Hypothalamus (tissue), 51 donors: ENCODE results near the gene INHBA.
A peak's percentile ranks its signal among the peaks of the same experiment; 100 is the strongest.

Experiments
- DNase-seq, 51 donors: peaks; one replicate each; lab custom pipeline; 2025; lab: John Stamatoyannopoulos, UW

Gene INHBA

DNA sequence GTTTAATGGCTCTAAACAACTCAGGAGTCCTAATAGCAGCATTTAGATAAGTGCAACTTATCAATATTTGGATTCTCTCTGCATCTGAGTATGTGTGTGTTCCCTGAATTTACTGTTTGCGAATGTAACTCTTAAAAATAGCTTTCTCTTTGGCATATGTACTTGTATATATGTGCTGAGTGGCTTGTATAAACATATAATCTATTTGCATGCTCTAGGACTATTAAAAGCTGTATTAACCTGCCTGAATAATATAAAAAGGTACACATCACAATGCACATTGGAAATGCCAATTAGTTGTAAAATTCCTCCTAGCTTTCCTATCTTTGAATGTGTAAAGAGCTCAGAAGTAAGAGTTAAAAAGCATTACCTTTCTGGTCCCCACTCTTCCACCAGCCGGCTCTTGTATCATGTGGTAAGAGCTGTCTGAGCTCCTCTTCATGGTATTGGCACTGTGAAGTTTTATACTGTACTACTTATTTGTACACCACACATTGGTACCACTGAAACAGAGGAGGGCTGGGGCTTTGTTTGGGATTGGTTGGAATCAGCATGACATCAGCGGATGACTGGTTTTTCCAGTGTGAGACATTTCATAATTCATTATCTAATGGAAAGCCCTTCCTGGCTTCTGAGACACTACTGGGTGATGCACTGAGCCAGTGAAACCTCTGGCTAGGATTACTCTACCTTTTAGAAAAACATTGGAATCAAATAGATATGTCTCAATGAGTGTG is at the start of gene INHBA:
Gene INHBA (minus strand): TSS at position 456 of the 737 bp plus-strand sequence. CDS start 2,716 bp downstream, outside the sequence.
- DNase-seq: peak in 1 of 51 donors; percentile 15

DNA sequence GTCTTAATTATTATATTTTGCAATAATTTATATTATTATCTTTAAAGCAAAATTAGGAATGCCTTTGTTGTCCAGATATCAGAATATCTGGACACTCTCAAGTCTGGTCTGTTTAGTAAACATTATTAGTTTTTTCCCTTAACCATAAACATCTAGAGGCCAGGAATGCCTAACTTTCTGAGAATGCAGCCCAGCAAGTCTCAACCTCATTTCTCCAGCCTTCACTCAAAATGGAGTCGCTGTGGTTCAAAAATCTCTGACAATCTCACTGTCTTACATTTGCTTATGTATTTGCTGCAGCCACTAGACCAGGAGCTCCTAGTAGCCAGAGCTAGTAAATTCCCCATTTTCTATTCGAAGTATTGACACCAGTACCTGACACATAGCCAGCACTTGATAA is 49.7 kb upstream of the INHBA start:
- no peak for DNase-seq

DNA sequence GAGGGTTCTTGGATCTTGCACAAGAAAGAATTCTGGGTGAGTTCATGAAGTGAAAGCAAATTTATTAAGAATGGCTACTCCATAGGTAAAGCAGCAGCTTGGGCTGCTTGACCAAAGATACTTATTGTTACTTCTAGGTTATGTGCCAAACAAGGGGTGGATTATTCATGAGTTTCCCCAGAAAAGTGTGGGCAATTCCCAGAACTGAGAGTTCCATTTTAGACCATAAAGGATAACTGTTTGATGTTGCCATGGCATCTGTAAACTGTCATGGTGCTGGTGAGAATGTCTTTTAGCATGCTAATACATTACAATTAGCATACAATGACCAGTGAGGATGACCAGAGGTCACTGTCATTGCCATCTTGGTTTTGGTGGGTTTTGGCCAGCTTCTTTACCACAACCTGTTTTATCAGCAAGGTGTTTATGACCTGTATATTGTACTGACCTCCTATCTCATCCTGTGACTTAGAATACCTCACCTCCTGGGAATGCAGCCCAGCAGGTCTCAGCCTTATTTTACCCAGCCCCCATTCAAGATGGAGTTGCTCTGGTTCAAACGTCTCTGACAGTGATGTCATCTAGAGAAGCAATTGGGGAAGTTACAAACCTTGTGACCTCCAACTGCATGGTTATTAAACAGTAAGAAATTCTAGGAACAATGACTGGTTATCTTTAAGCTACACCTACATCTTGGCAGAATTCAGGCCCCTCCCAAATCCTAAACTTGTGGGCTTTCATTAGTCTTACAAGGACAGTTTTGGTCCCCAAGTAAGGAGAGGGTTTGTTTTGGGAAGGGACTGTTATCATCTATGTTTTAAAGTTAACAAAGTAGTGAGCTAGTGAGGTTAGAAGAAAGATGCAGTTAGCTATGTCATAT is 48.0 kb upstream of the INHBA start:
- no peak for DNase-seq

DNA sequence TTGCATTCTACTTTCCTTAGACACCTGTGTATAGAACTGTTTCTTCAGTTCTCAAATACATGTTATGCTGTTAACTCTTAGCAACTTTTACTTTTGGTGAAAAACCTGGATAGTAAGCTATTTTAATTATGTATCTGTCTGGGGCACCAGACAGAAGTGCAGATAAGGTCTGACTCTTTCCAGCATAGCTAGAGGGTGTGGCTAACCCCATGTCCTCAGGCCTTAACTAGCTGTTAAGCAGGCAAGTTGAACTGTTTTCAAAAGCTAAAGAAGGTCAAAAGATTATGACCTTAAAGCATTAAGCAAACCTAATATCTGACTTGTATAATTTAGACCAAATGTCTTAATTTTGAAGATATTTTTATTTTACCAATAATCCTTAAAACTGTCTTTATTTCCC is 45.1 kb upstream of the INHBA start:
- no peak for DNase-seq

DNA sequence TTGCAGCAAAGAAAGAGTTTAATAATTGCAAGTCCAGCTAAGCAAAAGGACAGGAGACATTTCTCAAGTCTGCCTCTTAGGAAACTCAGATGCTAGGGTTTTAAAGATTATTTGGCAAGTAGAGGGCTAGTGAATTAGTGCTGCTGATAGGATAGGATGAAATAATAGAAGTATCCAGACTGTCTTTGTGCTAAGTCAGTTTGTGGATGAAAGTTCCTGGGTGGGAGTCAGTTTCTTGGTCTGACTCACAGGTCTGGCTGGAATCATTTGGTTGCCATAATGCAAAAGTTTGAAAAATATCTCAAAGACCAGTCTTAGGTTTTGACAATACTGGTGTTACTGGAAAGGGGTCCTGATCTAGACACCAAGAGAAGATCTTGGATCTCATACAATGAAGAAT is 42.6 kb upstream of the INHBA start:
- DNase-seq: no peak

DNA sequence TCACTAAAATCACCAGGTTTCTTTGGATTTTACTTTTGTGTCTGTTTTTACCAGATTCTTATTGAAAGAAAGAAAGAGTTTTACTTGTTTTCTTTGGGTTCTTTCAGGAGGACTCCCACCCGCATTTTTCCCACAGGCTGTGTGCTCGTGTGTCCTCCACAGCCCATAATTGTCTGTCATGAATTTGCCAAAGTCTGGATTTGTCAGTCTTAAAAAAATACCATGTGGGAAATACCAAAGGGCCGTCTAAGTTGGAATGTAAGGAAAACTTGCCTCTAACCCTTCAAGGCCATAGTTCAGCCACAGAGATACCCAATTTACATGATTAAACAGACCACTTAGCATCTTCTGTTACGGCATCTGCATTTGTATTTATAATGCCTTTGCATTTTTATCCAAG is 41.3 kb upstream of the INHBA start:
- no peak for DNase-seq

DNA sequence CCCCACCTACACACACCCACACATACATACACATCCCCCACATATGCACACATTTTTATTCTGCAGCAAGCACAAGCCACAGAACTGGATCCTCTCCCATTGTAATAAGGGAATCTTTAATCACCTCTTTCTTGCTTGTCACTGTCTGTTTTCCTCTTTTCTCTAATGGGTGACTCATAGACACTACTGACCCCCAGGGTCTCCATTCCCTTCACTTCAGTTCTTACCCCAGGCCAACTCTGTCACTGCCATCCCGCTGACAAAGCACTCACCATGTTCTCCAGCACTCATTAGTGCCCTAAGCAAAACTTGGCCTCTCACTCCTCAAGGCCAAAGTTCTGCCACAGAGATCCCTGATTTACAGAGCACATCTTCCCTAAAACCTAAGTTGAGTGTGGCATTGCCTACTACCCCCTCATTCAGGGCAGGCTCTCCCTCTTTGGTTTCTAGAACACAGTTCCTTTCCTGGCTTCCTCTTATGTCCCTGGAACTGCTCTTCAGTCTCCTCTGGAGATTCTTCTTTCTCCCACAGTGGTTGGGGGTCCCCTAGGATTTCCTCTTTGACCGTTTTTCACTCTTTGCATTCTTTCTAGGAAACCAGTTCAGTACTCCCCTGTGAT is 39.6 kb upstream of the INHBA start:
- DNase-seq: no peak

DNA sequence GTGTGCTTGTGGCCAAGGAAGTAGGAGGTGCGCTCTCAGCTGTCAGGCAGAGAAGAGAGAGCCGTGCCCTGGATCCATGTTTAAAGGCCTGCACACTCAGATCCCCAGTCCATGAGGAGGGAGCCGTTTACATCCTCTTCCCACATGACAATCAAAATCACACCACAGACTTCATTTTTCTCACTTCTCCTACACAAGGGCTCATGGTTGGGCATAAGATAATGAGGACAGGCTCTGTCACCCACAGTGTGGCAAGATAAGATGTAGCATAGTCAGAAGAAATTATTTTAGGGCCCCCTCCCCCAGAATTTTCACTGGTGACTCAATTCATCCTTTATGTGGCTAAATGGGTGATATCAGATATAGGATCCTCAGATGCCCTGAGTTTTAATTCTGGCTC is 35.9 kb upstream of the INHBA start:
- DNase-seq: no peak

DNA sequence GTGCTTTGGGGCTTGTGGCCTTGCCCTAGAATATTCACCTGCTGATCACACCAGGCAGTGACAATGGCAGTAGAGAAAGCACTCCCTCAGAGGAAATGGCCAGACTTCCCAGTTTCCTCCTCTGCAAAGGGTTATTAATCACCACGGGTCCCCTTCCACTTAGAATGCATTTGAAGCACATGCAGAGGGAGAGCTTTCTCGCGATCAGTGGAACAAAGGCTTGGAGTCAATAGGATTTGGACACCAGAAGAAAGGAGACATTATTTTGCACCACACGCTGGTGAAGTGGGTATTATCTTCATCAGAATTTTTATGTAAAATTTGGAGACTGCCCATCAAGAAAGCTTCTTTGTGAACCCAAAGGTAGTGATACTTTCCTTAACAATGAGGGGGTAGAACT is 35.4 kb upstream of the INHBA start:
- no peak for DNase-seq

DNA sequence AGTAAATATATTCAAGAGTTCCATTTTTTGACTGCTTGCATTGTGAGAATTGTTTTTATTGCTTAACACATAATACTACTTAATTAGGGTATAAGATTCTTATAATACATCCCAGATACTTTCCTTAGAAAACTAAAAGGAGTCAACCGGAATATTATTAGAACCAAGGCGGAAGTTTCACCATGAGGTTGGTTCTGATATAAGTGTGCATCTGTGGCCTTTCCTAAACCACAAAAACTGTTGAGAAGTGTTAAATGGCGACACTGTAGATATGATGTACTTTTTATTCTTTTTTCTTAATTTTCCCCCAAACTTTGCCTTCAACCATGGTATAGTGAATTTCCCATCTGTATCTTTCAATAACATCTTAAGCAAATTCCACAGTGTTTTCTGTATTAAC is 32.3 kb upstream of the INHBA start:
- DNase-seq: no peak

DNA sequence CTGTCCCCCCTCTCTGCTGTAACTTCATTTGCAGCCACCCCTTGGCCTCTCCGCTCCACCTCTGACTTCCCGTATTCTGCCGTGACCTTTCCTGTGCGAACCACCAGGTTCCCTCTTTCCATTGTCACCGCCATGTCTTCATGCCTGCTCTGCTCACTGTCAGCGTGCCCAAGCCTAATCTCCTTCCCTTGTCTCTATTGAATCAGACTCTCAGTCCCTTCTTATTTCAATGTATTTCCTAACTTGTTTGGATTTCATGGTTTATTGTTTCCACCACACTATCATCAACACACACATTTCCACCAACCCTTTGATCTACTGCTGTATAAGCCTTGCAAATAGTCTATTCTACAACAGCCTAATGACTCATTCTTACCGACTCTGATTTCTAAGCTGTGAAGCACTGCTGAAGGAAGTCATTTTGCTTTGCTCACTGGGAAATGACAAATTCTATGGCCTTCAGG is 30.0 kb upstream of the INHBA start:
- DNase-seq: peak in 2 of 51 donors; percentile 2 to 5

DNA sequence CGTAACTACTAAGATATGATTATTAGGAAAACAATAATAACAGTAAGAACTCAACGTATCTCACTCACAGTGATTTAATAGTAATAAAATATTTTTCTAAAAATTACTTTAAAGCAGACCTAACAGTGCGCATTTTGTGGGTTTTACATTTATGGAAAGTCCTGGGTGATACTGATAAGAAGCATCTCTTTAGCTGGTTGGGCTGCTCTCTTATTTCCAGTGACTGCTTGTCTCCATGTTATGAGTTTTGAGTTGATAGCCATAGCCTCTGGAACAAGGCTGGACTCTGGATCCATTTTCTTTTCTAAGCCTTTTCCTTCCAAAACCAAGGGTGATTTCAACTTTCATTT is 29.5 kb upstream of the INHBA start:
- no peak for DNase-seq

DNA sequence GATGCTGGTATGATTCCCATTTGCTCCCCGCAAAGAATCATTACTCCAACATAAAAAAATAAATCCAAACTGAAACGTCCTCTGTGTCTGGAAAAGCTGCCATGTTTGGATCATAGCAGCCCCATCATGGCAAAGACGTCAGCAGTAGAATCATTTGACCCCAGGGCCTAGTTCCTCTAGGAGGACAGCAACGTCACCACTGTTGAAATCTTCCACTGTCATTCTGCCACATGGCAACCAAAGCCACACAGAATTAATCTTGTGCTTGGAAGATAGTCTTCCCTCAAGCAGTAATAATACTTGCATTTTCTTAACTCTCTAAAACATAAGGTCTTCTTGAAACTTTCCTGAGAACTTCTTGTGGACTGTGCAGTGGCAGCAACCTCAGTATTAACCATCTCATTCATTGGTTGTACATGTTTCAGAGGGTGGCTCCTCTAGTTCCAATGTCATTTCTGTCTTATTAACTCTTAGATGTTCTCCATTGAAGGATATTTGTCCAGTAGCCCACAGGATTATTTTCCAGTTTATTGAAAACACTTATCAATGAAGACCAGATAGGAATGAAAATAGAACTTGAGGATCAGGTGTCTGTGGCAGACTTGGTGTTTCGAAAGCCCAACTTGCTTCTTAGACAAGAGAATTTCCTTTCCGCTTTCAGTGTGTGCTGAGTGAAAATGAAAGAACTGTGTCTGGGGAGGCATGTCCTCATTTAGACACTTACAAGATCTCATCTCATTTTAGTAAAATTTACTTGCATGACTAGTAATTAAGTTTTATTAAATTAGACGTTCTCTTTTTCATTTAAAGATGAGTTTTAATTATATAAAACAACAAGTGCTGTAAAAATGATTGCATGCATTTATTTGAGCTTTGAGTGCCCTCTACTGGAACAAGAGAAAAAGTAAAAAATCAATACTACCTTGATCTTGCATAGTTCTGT is 28.9 kb upstream of the INHBA start:
- peak in 4 of 51 donors; percentile 3 to 53 (median 10) for DNase-seq

DNA sequence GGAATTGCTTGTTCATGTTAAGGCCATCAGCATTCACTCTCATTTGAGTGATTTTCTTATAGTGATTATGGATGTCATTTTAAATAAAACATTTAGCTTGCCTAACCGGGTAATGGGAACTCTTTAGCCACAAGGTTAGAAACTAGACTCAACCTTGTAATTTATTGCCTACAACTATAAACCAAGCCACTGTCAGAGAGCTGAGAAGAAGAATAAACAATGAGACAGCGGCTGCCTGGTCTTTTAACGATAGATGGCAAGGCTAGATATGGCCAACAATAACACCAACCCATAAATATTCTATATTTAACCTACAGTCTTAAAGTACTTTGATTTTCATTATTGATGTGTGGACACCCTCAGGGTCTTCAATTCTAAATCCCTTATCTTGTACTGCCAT is 27.8 kb upstream of the INHBA start:
- no peak for DNase-seq

DNA sequence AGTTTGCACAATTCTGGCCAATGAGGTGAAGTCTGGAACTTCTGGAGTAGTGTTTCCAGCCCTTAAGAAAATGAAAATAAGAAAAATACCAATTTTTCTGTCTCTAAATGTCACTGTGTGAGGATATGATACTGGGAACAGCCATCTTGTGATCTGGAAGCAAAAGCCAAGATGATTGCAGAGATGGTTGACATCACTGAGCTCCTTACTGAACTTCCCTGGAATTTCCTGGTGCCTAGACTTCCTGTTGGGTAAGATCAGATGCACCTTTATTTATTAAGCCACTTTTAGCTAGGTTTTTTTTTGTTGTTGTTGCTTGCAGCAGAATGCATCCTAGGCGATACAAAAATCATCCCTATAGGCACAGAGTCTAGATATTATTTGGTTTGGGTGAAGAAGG is 27.3 kb upstream of the INHBA start:
- DNase-seq: no peak

DNA sequence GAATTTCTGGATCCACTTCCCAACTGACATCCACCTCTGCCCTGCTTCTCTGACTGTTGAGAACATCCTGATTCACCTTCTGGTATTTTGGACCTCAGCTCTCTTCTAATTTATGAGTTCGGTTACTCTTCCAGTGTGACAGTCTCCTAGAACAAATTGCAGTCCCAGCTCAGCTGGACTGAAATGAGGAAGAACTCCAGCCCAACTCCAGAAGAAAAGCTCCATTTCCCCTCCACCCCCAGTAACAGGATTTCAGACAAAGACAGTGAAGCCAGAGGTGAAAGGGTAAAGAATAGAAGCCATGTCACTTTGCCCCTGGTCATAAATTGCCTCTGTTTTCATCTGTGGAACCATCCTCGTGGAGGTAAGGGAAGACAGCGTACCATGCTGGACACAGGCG is 26.2 kb upstream of the INHBA start:
- no peak for DNase-seq

DNA sequence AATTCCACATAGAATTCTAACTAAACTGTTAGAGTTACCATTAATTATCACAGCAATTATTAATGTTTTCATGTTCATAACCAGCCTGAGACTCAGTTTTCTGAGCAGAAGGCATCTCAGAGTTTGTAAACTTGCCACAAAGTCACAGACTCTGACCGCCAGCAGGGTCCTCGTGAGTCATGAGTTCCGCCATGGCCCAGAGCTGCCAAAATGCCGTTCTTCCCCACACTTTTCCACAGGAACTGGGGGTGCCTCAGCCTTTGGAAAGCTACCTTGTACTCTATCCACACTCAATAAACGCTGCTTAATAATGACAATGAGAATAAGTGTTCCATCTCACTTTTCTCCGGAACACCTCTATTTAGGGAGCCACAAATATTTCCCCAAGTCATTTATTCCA is 22.1 kb upstream of the INHBA start:
- no peak for DNase-seq

DNA sequence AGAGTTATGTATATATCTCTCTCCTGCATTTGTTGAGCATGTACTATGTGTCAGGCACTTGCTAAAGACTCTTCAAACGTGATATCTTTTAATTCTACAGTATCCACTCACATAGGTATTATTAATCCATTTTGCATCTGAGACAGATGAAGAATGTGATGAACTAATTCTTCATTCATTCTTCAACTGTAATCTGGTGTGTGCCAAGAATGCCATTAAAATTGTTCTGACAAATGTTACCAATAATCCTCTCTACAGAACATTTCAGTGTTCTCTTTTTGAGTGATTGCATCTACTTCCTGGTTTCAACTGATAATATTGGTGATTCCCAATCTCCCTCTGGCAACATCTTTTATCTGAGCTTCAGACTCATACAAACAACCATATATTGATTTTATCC is 18.0 kb upstream of the INHBA start:
- no peak for DNase-seq

DNA sequence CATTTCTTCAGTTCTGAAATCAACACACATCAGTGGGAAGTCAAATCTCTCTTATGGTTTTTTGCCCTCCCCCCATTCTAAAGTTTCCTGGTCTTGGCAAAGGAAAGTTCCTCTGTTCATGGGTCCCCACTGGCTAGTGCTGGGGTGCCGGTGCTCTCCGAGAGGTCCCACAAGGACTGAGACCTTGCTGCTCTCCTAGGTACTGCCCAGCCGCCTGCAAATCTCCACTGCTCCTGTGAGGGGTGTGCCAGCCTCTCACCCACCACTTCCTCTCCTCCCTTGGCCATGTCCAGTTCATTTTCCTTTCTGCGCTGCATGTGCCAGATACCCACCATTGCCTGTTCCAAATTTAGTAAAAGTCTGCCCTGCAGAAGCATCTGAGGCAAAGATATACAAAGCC is 17.2 kb upstream of the INHBA start:
- DNase-seq: no peak

DNA sequence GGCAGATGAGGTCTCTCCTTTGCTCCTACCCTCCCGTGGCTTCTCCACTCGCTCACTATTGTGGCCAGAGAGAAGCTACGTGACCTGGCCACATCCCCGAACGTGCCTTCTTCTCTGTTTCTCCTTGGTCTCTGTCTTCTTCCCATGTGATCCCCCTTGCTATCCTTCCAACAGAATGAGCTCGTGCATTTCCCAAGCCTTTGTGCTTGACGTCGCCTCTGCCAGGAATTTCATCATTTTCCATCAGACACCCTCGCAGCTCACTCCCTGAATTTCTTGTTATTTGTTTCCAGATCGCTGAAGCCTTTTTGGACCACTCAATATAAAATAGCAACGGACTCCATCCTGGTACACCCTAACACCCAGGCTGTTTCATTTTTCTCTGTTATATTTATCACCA is 13.8 kb upstream of the INHBA start:
- no peak for DNase-seq

DNA sequence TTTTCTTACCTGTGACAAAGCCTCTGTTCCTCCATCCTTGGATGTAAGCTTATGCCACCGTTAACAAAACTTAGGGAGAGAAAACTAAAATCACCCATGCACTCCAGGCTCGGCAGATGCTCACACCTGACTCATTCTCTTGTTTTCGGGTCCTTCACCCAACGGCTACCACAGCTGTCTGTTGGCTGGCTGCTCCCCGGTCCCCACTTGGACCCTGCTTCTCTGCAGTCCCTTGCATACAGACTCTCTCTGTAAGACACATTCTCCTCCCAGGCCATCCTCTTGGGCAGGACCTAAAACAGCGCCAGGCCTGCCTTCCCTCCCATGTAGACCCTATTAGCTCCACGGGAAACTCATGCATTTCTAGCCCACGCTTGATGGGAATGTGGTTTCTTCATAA is 12.1 kb upstream of the INHBA start:
- no peak for DNase-seq
